HepG2 (cell line): ENCODE data around the gene STX8. TPM values are rescaled to one million over a fixed set of nuclear protein-coding genes. Genes with fewer than 3 reads are reported as not detected.

Experiments
- ATAC-seq: fragments of 200-7000 bp; cut with Tn5 transposase; 3 replicates; pipeline ENCODE4 v1.9.1; 2020; ENCODE audit warnings: mild to moderate bottlenecking, moderate library complexity
- BruUV-seq: library from RNA; stranded (reverse); fragments of 400-500 nt; replicated peaks from 2 replicates; lab custom pipeline; 2021; lab: Mats Ljungman, UMichigan
- CTCF ChIA-PET: fragments of 300-600 bp; formaldehyde crosslinking; extraction: SDS; loops from one replicate; lab custom pipeline; 2021; ENCODE audit warnings: low total read pairs, inconsistent platforms, low intra/inter-chr PET ratio; lab: Yijun Ruan, JAX
- POLR2A ChIA-PET: fragments of 350-600 bp; sonication (Branson Sonifier 250); formaldehyde crosslinking; loops from one replicate; lab custom pipeline; 2020; ENCODE audit warnings: antibody characterized with exemption, inconsistent platforms; lab: Yijun Ruan, JAX
- DNase-seq: peaks from one replicate; pipeline ENCODE4 v3.0.0-alpha.2; 2015; ENCODE audit warnings: low spot score
- FAIRE-seq: peaks from 3 replicates; lab custom pipeline; 2011; peaks lifted over from hg19 to GRCh38; lab: Jason Lieb, UNC
- H2AFZ ChIP-seq: one replicate; pipeline ENCODE4 v1.6.1; 2011; ENCODE audit warnings: low read length, inconsistent platforms
- H3K27ac ChIP-seq: fragments of 300-600 bp; 3 replicates; pipeline ENCODE4 v1.8.0; 2011; ENCODE audit warnings: mixed run types, mild to moderate bottlenecking, mixed read lengths, low read length, inconsistent platforms; ENCODE audit not compliant: insufficient read depth; ENCODE audit errors: extremely low read length
- H3K27me3 ChIP-seq, 2 experiments: fragments of 200-600 bp in 1 of 2; 2 replicates in 1 of 2; 3 replicates in 1 of 2; pipeline versions ENCODE4 v1.6.0 to v1.8.0; 2011; ENCODE audit warnings: low read length in 2 of 2, mild to moderate bottlenecking in 2 of 2, moderate library complexity in 2 of 2, inconsistent platforms in 1 of 2; ENCODE audit not compliant: insufficient read depth in 2 of 2, control insufficient read depth in 1 of 2
- H3K36me3 ChIP-seq, 2 experiments: fragments of 200-600 bp in 1 of 2; replicated peaks in 1 of 2; 2 replicates in 1 of 2; 3 replicates in 1 of 2; pipeline versions ENCODE4 v1.5.1 to v1.8.0; 2011; ENCODE audit warnings: low read length in 2 of 2, inconsistent platforms in 1 of 2; ENCODE audit not compliant: insufficient read depth in 2 of 2, control insufficient read depth in 1 of 2
- H3K4me1 ChIP-seq: 2 replicates; pipeline ENCODE4 v1.5.1; 2012; ENCODE audit warnings: low read length, inconsistent platforms; ENCODE audit not compliant: insufficient read depth
- H3K4me2 ChIP-seq: 2 replicates; pipeline ENCODE4 v1.6.0; 2011; ENCODE audit warnings: low read depth, low read length, inconsistent platforms
- H3K4me3 ChIP-seq, 3 experiments: fragments of 200-600 bp in 1 of 3; sonication (generic), shearing (Covaris generic) in 1 of 3; replicated peaks in 1 of 3; 2 replicates each; pipeline ENCODE4 v1.5.1; 2011 to 2016; ENCODE audit warnings: low read length in 3 of 3, inconsistent platforms in 2 of 3, low read depth in 2 of 3, mild to moderate bottlenecking in 2 of 3, control low read depth in 1 of 3, mixed read lengths in 1 of 3; ENCODE audit not compliant: insufficient read depth in 1 of 3
- H3K79me2 ChIP-seq: one replicate; pipeline ENCODE4 v1.6.1; 2011; ENCODE audit warnings: low read length, inconsistent platforms; ENCODE audit not compliant: insufficient read depth
- H3K9ac ChIP-seq: 2 replicates; pipeline ENCODE4 v1.6.0; 2011; ENCODE audit warnings: mild to moderate bottlenecking, low read depth, low read length, inconsistent platforms; ENCODE audit not compliant: insufficient read depth
- H3K9me3 ChIP-seq: 2 replicates; pipeline ENCODE4 v1.5.1; 2012; ENCODE audit warnings: mild to moderate bottlenecking, low read length
- H4K20me1 ChIP-seq: 2 replicates; pipeline ENCODE4 v1.6.0; 2011; ENCODE audit warnings: inconsistent platforms, mild to moderate bottlenecking, low read length, moderate library complexity; ENCODE audit not compliant: insufficient read depth
- DPF2 ChIP-seq: sonication (generic); formaldehyde crosslinking; IDR thresholded peaks from 2 replicates; pipeline ENCODE4 v1.4.0; 2020; ENCODE audit warnings: mild to moderate bottlenecking, low read depth, missing genetic modification reagents, borderline replicate concordance
- FOXO1 ChIP-seq: sonication (generic); formaldehyde crosslinking; IDR thresholded peaks from 2 replicates; pipeline ENCODE4 v1.4.0; 2020; ENCODE audit warnings: missing genetic modification reagents
- MED1 ChIP-seq: sonication (generic); formaldehyde crosslinking; IDR thresholded peaks from 2 replicates; pipeline ENCODE4 v1.4.0; 2020; ENCODE audit warnings: missing genetic modification reagents
- NFYC ChIP-seq: IDR thresholded peaks from 2 replicates; pipeline ENCODE4 v1.6.1; 2016; ENCODE audit warnings: missing genetic modification reagents, missing compliant biosample characterization
- USF2 ChIP-seq, 2 experiments: sonication (generic) in 1 of 2; formaldehyde crosslinking in 1 of 2; IDR thresholded peaks; 2 replicates each; pipeline versions ENCODE4 v1.5.1 to v1.6.1; 2011 to 2020; ENCODE audit warnings: borderline replicate concordance in 1 of 2, low read depth in 1 of 2, low read length in 1 of 2, mild to moderate bottlenecking in 1 of 2, missing genetic modification reagents in 1 of 2, moderate library complexity in 1 of 2
- ZBTB7B ChIP-seq: sonication (generic); formaldehyde crosslinking; IDR thresholded peaks from 2 replicates; pipeline ENCODE4 v1.4.0; 2020; ENCODE audit warnings: missing genetic modification reagents
- ZGPAT ChIP-seq: IDR thresholded peaks from 2 replicates; pipeline ENCODE4 v1.6.1; 2016; ENCODE audit warnings: mild to moderate bottlenecking
- ZNF3 ChIP-seq: IDR thresholded peaks from 2 replicates; pipeline ENCODE4 v1.7.0; 2017; ENCODE audit warnings: inconsistent platforms
- ZNF317 ChIP-seq: sonication (generic); formaldehyde crosslinking; IDR thresholded peaks from 2 replicates; pipeline ENCODE4 v1.5.0; 2020; ENCODE audit warnings: mild to moderate bottlenecking, missing genetic modification reagents
- WGBS: methylation state at CpG from one replicate; pipeline ENCODE4 v1.1.6; 2017; ENCODE audit warnings: low lambda C conversion rate; 5-methylcytosine and 5-hydroxymethylcytosine counted together
- in situ Hi-C: cut with HindIII; loops from 2 replicates; pipeline ENCODE4 v1.10.0; 2017; ENCODE audit warnings: low pct_unique_long_range_greater_than_20kb; ENCODE audit not compliant: extremely low pct_ligation_motif_present
- intact Hi-C: fragments of 100-400 bp; cut with micrococcal nuclease; formaldehyde crosslinking; loops from one replicate; pipeline ENCODE4 v1.10.0; 2022; ENCODE audit not compliant: unreplicated experiment
- polyA plus RNA-seq, 8 experiments: library from polyadenylated mRNA; depleted of rRNA in 3 of 8; stranded (reverse) in 7 of 8; unstranded in 1 of 8; fragments of >200 nt; fragmentation: Illumina TruSeq in 4 of 8; extraction: Trizol in 4 of 8; gene quantifications; 2 replicates each; pipeline versions ENCODE4 v1.2.1 to v1.2.3, GENCODE V29; 2011 to 2016; ENCODE audit warnings: low read depth in 4 of 8, missing spikeins in 1 of 8, mixed read lengths in 1 of 8; ENCODE audit not compliant: insufficient read depth in 1 of 8
- total RNA-seq, 5 experiments: library from RNA; depleted of rRNA; stranded (reverse); fragments of >200 nt; fragmentation: Illumina TruSeq; extraction: Trizol; gene quantifications; 2 replicates each; pipeline ENCODE4 v1.2.3, GENCODE V29; 2016; ENCODE audit warnings: low read depth in 1 of 5

STX8 gene
- total and polyA plus RNA-seq, 2 of the 13 experiments (the other 11 are each of a cell fraction or from before 2014, with no cell fraction given) = 36.4 to 53.6 TPM

GRCh38 chr17:9410737-9411136 is 164.9 kb downstream of the STX8 start:
- Histone ChIP-seq H4K20me1 (no peaks in the 10 kb centered on the region), H3K36me3 (no peaks in the 10 kb centered on the region), H3K4me3 (no peak overlapping the region), H3K4me1 (no peaks in the 10 kb centered on the region), H3K4me2 (no peak overlapping the region), H3K27me3 (no peaks in the 10 kb centered on the region), H3K27ac (no peak overlapping the region), H3K9ac (no peak overlapping the region), H3K79me2 (no peaks in the 10 kb centered on the region), H3K9me3 (no peaks in the 10 kb centered on the region), H2AFZ (no peak overlapping the region)
- ATAC-seq (no peak), FAIRE-seq (no peak), DNase-seq (no peak)
- WGBS = 90% methylated on average over 2 of the region's 2 CpGs
- POLR2A ChIA-PET = no interaction called here
- CTCF ChIA-PET = no interaction called here
- no TSS peak for BruUV-seq
- in situ Hi-C loops = loop anchor here (10.0 kb wide), 1 partner anchor 64 kb away; no protein-coding TSS in a partner anchor
- TF ChIP-seq ZNF3 (CRISPR knock-in tag) = peak; percentile 73; the same call in 1 of the 2 replicates
- no peak for TF ChIP-seq ZNF317 (CRISPR knock-in tag)
- TF ChIP-seq, all 625 proteins: peak for 1
- intact Hi-C loops = no loop called here

GRCh38 chr17:9410301-9410700 is 165.3 kb downstream of the STX8 start:
- TF ChIP-seq ZBTB7B (CRISPR knock-in tag) (no peak), USF2 (IDR thresholded peaks at IDR 0.05; ENCODE audit: low read depth, low read length) (no peak), USF2 (CRISPR knock-in tag; IDR thresholded peaks at IDR 0.05; ENCODE audit: borderline replicate concordance) (no peak), MED1 (CRISPR knock-in tag) (no peak), ZGPAT (CRISPR knock-in tag) (no peak), NFYC (CRISPR knock-in tag) (no peak), DPF2 (no peak), FOXO1 (CRISPR knock-in tag) (no peak)
- FAIRE-seq (no peak), ATAC-seq (no peak), DNase-seq (no peak)
- no peak overlapping the region for H3K27ac ChIP-seq
- no peaks in the 10 kb centered on the region for H4K20me1 ChIP-seq
- no peak overlapping the region for H3K4me3 ChIP-seq
- no peaks in the 10 kb centered on the region for H3K36me3 ChIP-seq
- in situ Hi-C loops = loop anchor here (10.0 kb wide), 1 partner anchor 64 kb away; no protein-coding TSS in a partner anchor
- no peak overlapping the region for H3K9ac ChIP-seq
- H3K27me3 ChIP-seq = no peaks in the 10 kb centered on the region
- H3K4me2 ChIP-seq = no peak overlapping the region
- H3K4me1 ChIP-seq = no peaks in the 10 kb centered on the region
- no peaks in the 10 kb centered on the region for H3K9me3 ChIP-seq
- H3K79me2 ChIP-seq = no peaks in the 10 kb centered on the region
- ChIA-PET POLR2A (no interaction called here), CTCF (no interaction called here)
- 95% methylated on average over 9 of the region's 9 CpGs for WGBS
- intact Hi-C loops = no loop called here
- H2AFZ ChIP-seq = no peak overlapping the region
- BruUV-seq = no TSS peak
